H1 (cell line): ENCODE measurements around the gene GNB3. TPM values are rescaled to one million over a fixed set of nuclear protein-coding genes. Genes with fewer than 3 reads are reported as not detected.
A peak's percentile ranks its signal among the peaks of the same experiment; 100 is the strongest.
"Not testable (repeated sequence)": the region's sequence is repeated elsewhere in the genome, so short reads cannot be mapped to it uniquely, and the experiment has no call there.

Experiments used
- CTCF ChIA-PET: fragments of 300-600 bp; sonication (Branson Sonifier 250); formaldehyde crosslinking; loops from one replicate; lab custom pipeline; 2021; ENCODE audit not compliant: partially characterized antibody; lab: Charles Lee
- POLR2A ChIA-PET: fragments of 300-600 bp; sonication (Branson Sonifier 250); formaldehyde crosslinking; loops from one replicate; lab custom pipeline; 2021; ENCODE audit warnings: inconsistent platforms; ENCODE audit not compliant: partially characterized antibody; lab: Charles Lee
- DNase-seq, 2 experiments: peaks; one replicate each; pipeline versions ENCODE4 v3.0.0 to v3.0.0-alpha.2; 2010 to 2022; ENCODE audit warnings: low spot score in 2 of 2, low read depth in 1 of 2, mixed read lengths in 1 of 2
- FAIRE-seq: peaks from 2 replicates; lab custom pipeline; 2011; peaks lifted over from hg19 to GRCh38; lab: Jason Lieb, UNC
- H2AFZ ChIP-seq: 2 replicates; pipeline ENCODE4 v1.8.1; 2012; ENCODE audit warnings: low read length, inconsistent platforms
- H2AK5ac ChIP-seq: 2 replicates; pipeline ENCODE4 v1.6.1; 2013; ENCODE audit warnings: low read depth, low read length
- H2BK120ac ChIP-seq: replicated peaks from 2 replicates; pipeline ENCODE3; 2013; ENCODE audit warnings: low read depth, low read length, inconsistent platforms
- H2BK12ac ChIP-seq: 2 replicates; pipeline ENCODE4 v1.6.1; 2013; ENCODE audit warnings: low read depth, low read length
- H2BK15ac ChIP-seq: 2 replicates; pipeline ENCODE4 v1.6.1; 2013; ENCODE audit warnings: low read length
- H2BK20ac ChIP-seq: 2 replicates; pipeline ENCODE4 v1.6.1; 2013; ENCODE audit warnings: low read length
- H2BK5ac ChIP-seq: 2 replicates; pipeline ENCODE4 v1.6.1; 2013; ENCODE audit warnings: low read depth, low read length
- H3K14ac ChIP-seq: 2 replicates; pipeline ENCODE4 v1.6.1; 2013; ENCODE audit warnings: inconsistent platforms; ENCODE audit not compliant: insufficient read length
- H3K18ac ChIP-seq: 2 replicates; pipeline ENCODE4 v1.6.1; 2013; ENCODE audit warnings: low read length; ENCODE audit errors: extremely low read depth
- H3K23ac ChIP-seq: 2 replicates; pipeline ENCODE4 v1.6.1; 2013; ENCODE audit warnings: inconsistent platforms; ENCODE audit not compliant: insufficient read length
- H3K23me2 ChIP-seq: 2 replicates; pipeline ENCODE4 v1.6.1; 2013; ENCODE audit warnings: low read depth, low read length
- H3K27ac ChIP-seq: 2 replicates; pipeline ENCODE4 v1.6.1; 2011; ENCODE audit warnings: low read depth, low read length, inconsistent platforms
- H3K27me3 ChIP-seq, 4 experiments: replicated peaks in 1 of 4; 1 replicate in 1 of 4; 2 replicates in 3 of 4; pipeline versions ENCODE4 v1.6.1 to v1.8.1; 2011 to 2013; ENCODE audit warnings: low read length in 3 of 4, mild to moderate bottlenecking in 3 of 4, inconsistent platforms in 2 of 4, mixed read lengths in 2 of 4, moderate library complexity in 1 of 4; ENCODE audit not compliant: control insufficient read depth in 3 of 4, insufficient read depth in 3 of 4; ENCODE audit errors: extremely low read depth in 1 of 4
- H3K36me3 ChIP-seq, 4 experiments: 2 replicates each; pipeline versions ENCODE4 v1.6.1 to v1.8.1; 2011 to 2013; ENCODE audit warnings: mild to moderate bottlenecking in 4 of 4, low read length in 3 of 4, moderate library complexity in 2 of 4, control low read depth in 1 of 4, inconsistent platforms in 1 of 4; ENCODE audit not compliant: insufficient read depth in 4 of 4, control insufficient read depth in 2 of 4
- H3K4ac ChIP-seq: replicated peaks from 2 replicates; pipeline ENCODE3; 2013; ENCODE audit warnings: low read length, low read depth, mixed read lengths, inconsistent platforms; ENCODE audit not compliant: insufficient read length
- H3K4me1 ChIP-seq, 4 experiments: replicated peaks in 1 of 4; 1 replicate in 1 of 4; 2 replicates in 3 of 4; pipeline versions ENCODE4 v1.6.1 to v1.8.1; 2011 to 2013; ENCODE audit warnings: low read length in 3 of 4, inconsistent platforms in 2 of 4, mixed read lengths in 1 of 4; ENCODE audit not compliant: insufficient read depth in 4 of 4, control insufficient read depth in 3 of 4
- H3K4me2 ChIP-seq, 2 experiments: 2 replicates each; pipeline versions ENCODE4 v1.6.1 to v1.8.1; 2011 to 2013; ENCODE audit warnings: low read depth in 2 of 2, low read length in 2 of 2, control low read depth in 1 of 2, inconsistent platforms in 1 of 2, mild to moderate bottlenecking in 1 of 2; ENCODE audit not compliant: insufficient read depth in 1 of 2
- H3K4me3 ChIP-seq, 4 experiments: fragments of 200-600, 300-600 bp in 1 of 4; sonication (generic), shearing (Covaris generic), sonication (Bioruptor Twin) in 1 of 4; 2 replicates each; pipeline versions ENCODE4 v1.5.1 to v1.8.1; 2011 to 2016; ENCODE audit warnings: low read length in 4 of 4, low read depth in 3 of 4, control low read depth in 2 of 4, inconsistent platforms in 2 of 4, mild to moderate bottlenecking in 2 of 4, mixed read lengths in 1 of 4, moderate library complexity in 1 of 4; ENCODE audit not compliant: insufficient read depth in 2 of 4; ENCODE audit errors: extremely low read depth in 1 of 4
- H3K56ac ChIP-seq: replicated peaks from 2 replicates; pipeline ENCODE3; 2013; ENCODE audit warnings: low read depth, mild to moderate bottlenecking, mixed read lengths, low read length, inconsistent platforms; ENCODE audit not compliant: insufficient read length
- H3K79me1 ChIP-seq: 2 replicates; pipeline ENCODE4 v1.6.1; 2013; ENCODE audit warnings: low read depth, low read length, control low read depth
- H3K79me2 ChIP-seq, 2 experiments: 2 replicates each; pipeline versions ENCODE4 v1.6.1 to v1.8.1; 2012 to 2013; ENCODE audit warnings: low read length in 2 of 2, mild to moderate bottlenecking in 2 of 2, inconsistent platforms in 1 of 2; ENCODE audit not compliant: insufficient read depth in 2 of 2, control insufficient read depth in 1 of 2
- H3K9ac ChIP-seq, 4 experiments: replicated peaks in 1 of 4; 1 replicate in 1 of 4; 2 replicates in 3 of 4; pipeline versions ENCODE4 v1.6.1 to v1.8.1; 2011 to 2013; ENCODE audit warnings: low read depth in 3 of 4, low read length in 3 of 4, control low read depth in 2 of 4, mild to moderate bottlenecking in 2 of 4, moderate library complexity in 2 of 4, inconsistent platforms in 1 of 4; ENCODE audit errors: extremely low read depth in 1 of 4
- H3K9me3 ChIP-seq, 2 experiments: 2 replicates each; pipeline versions ENCODE4 v1.6.1 to v1.8.1; 2012 to 2013; ENCODE audit warnings: mild to moderate bottlenecking in 2 of 2, moderate library complexity in 2 of 2, control low read depth in 1 of 2, inconsistent platforms in 1 of 2, low read depth in 1 of 2, low read length in 1 of 2, mixed read lengths in 1 of 2; ENCODE audit not compliant: insufficient read depth in 2 of 2
- H4K20me1 ChIP-seq, 2 experiments: replicated peaks in 1 of 2; 2 replicates each; pipeline versions ENCODE3 to v1.8.1; 2011 to 2013; ENCODE audit warnings: inconsistent platforms in 2 of 2, low read length in 2 of 2, mild to moderate bottlenecking in 1 of 2; ENCODE audit not compliant: insufficient read depth in 2 of 2, control insufficient read depth in 1 of 2
- H4K5ac ChIP-seq: 2 replicates; pipeline ENCODE4 v1.6.1; 2013; ENCODE audit warnings: low read length, low read depth, mixed read lengths, inconsistent platforms; ENCODE audit not compliant: insufficient read length
- H4K8ac ChIP-seq: 2 replicates; pipeline ENCODE4 v1.8.0; 2013; ENCODE audit warnings: mild to moderate bottlenecking, moderate library complexity, low read length, inconsistent platforms; ENCODE audit not compliant: insufficient read depth; ENCODE audit errors: extremely low read depth
- H4K91ac ChIP-seq: replicated peaks from 2 replicates; pipeline ENCODE3; 2013; ENCODE audit warnings: low read length, mixed read lengths, inconsistent platforms; ENCODE audit not compliant: insufficient read length
- WGBS, 2 experiments: shearing (Covaris generic) in 1 of 2; methylation state at CpG; one replicate each; pipeline versions ENCODE4 v1.1.6 to v1.1.7; 2013 to 2015; ENCODE audit warnings: low lambda C conversion rate in 2 of 2, mixed read lengths in 2 of 2, inconsistent platforms in 1 of 2, low coverage in 1 of 2, missing lambda C conversion rate in 1 of 2; ENCODE audit not compliant: insufficient replicate concordance in 2 of 2, insufficient coverage in 1 of 2, insufficient read length in 1 of 2; ENCODE audit errors: extremely low coverage in 1 of 2, missing lambda C conversion rate in 1 of 2; 5-methylcytosine and 5-hydroxymethylcytosine counted together
- polyA plus RNA-seq, 7 experiments: library from polyadenylated mRNA; depleted of rRNA in 3 of 7; stranded (reverse) in 5 of 7; unstranded in 2 of 7; fragments of >200 nt in 5 of 7; fragments of 200-250 nt in 2 of 7; gene quantifications; 1 replicate in 5 of 7; 2 replicates in 1 of 7; 4 replicates in 1 of 7; pipeline versions ENCODE4 v1.2.1 to v1.2.3, GENCODE V29; 2011 to 2013; ENCODE audit warnings: missing spikeins in 2 of 7, mixed read lengths in 2 of 7
- total RNA-seq: library from RNA; stranded (reverse); fragmentation: NEBNext Ultra II Directional; extraction: Animal tissue kit (Norgen Biotek cat#: 25700); gene quantifications from 2 replicates; pipeline ENCODE4 v1.2.1, GENCODE V29; 2021

GNB3 gene
- total and polyA plus RNA-seq, 2 of the 8 experiments (the other 6 are each of a cell fraction or from before 2014, with no cell fraction given) = 9.9 TPM

GRCh38 chr12:6889775-6890573 lies 49.2 kb downstream of the GNB3 start:
- peak overlapping the region; percentile 47 to 65; a peak in 2 of 4 replicates for H3K4me2 ChIP-seq
- H3K4me3 ChIP-seq = peak overlapping the region in 1 of 4 experiments; percentile 53; a peak in 2 of 8 replicates
- H4K91ac ChIP-seq, FAIRE-seq, DNase-seq, H3K4ac ChIP-seq, H2AFZ ChIP-seq, H3K9me3 ChIP-seq, H4K20me1 ChIP-seq, H3K79me2 ChIP-seq, H3K56ac ChIP-seq, H4K8ac ChIP-seq, H3K4me1 ChIP-seq, H2BK15ac ChIP-seq, H3K36me3 ChIP-seq, H3K79me1 ChIP-seq, H3K18ac ChIP-seq, H3K23me2 ChIP-seq, H3K9ac ChIP-seq, H3K23ac ChIP-seq, H3K27me3 ChIP-seq, H3K14ac ChIP-seq, H2BK120ac ChIP-seq, H2BK20ac ChIP-seq: not testable (repeated sequence)
- H3K27ac ChIP-seq = peak overlapping the region; percentile 76; the same call in 1 of the 2 replicates
- peak overlapping the region; percentile 53; the same call in 1 of the 2 replicates for H2BK5ac ChIP-seq
- CTCF ChIA-PET = interaction anchor here (0.6 to 1.4 kb wide), 5 partner anchors 16 to 79 kb away, joined by 3 to 6 read pairs (median 4); no protein-coding TSS in a partner anchor
- peak overlapping the region; percentile 82; the same call in 1 of the 2 replicates for H2AK5ac ChIP-seq
- H2BK12ac ChIP-seq = peak overlapping the region; percentile 10; the same call in 1 of the 2 replicates
- POLR2A ChIA-PET = interaction anchor here (0.9 to 7.8 kb wide), 7 partner anchors 9 to 56 kb away, joined by 3 to 86 read pairs (median 6); partner anchors contain the start of genes ENO2, SPSB2 and TPI1
- 86% methylated on average over 21 of the region's 21 CpGs; no CpG with 5 or more reads in 1 of the 2 experiments for WGBS, 2 experiments
- peak overlapping the region; percentile 60 for H4K5ac ChIP-seq
